ENCODE results near the gene HGD. TPM values are rescaled to one million over a fixed set of nuclear protein-coding genes. Genes with fewer than 3 reads are reported as not detected.
"Not testable (repeated sequence)": the region's sequence is repeated elsewhere in the genome, so short reads cannot be mapped to it uniquely, and the experiment has no call there.

The HGD gene
- total RNA-seq, 1 donor = 0.43 TPM

GRCh38 chr3:120623727-120624093 lies 58.3 kb downstream of the HGD start:
- TF ChIP-seq CTCF (IDR thresholded peaks at IDR 0.05; ENCODE audit: insufficient read depth, low read depth, low read length) = no peak
- H3K4me3 ChIP-seq (ENCODE audit: low read depth, low read length) = no peak overlapping the region
- DNase-seq (ENCODE audit: low read depth) = no peak

DNA sequence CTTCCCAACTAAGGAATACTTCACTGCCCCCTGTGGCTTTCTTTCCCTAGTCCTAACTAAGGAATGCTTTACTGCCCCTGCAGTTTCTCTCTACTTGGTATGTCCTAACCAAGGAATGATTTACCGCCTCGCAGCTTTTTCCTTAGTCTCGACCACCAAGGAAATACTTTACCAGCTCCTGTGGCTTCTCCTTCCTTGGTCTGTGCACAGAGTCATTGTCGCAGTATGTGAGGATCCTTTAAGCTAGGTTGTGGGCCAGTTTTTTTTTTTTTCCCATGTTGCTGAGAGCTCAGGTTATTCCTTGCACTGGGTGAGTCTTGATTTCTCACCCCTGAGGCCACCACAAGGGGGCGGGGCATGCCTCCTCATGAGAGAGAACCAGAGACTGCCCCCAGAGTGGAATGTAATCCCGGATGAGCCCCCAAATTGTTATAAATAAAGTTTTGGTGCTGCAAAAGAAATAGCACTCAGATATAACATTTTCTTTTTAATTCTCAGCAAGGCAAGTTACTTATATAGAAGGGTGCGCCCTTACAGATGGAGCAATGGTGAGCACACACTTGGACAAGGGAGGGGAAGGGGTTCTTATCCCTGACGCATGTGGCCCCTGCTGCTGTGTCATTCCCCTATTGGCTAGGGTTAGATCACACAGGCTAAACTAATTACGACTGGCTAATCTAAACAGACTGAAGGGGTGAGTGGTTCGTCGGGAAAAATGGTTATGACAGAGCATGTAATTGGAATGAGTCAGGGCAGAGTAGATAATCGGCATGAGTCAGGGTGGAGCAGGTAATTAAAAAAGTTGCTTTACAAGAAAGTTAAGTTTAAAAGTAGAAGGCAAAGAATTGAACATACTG lies 58.9 kb downstream of the HGD start:
- no peak overlapping the region for H3K4me3 ChIP-seq (ENCODE audit: low read depth, low read length)
- DNase-seq (ENCODE audit: low read depth) = peak; percentile 32
- peak; percentile 19 for TF ChIP-seq CTCF (IDR thresholded peaks at IDR 0.05; ENCODE audit: insufficient read depth, low read depth, low read length)

DNA sequence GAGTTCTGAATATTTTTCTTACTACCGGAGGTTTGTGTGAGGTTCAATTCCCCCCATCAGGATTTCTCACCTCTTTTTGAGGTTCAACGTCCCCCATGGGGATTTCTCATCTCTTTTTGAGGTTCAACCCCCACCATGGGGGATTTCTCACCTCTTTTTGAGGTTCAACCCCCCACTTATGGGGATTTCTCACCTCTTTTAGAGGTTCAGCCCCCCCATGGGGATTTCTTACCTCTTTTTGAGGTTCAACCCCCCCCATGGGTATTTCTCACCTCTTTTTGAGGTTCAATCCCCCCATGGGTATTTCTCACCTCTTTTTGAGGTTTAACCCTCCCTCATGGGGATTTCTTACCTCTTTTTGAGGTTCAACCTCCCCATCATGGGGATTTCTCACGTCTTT lies 59.6 kb downstream of the HGD start:
- TF ChIP-seq CTCF (IDR thresholded peaks at IDR 0.05; ENCODE audit: insufficient read depth, low read depth, low read length) = no peak
- no peak overlapping the region for H3K4me3 ChIP-seq (ENCODE audit: low read depth, low read length)
- DNase-seq (ENCODE audit: low read depth) = no peak

- not testable (repeated sequence) for DNase-seq (ENCODE audit: low read depth)
Measured at GRCh38 chr3:120616745-120617144, 65.3 kb downstream of the HGD start.

GRCh38 chr3:120615847-120616609 lies 66.0 kb downstream of the HGD start:
- no peak overlapping the region for H3K4me3 ChIP-seq (ENCODE audit: low read depth, low read length)
- DNase-seq (ENCODE audit: low read depth) = peak; percentile 74
- no peak for TF ChIP-seq CTCF (IDR thresholded peaks at IDR 0.05; ENCODE audit: insufficient read depth, low read depth, low read length)

More at GRCh38 chr3:120616745-120617144, 65.3 kb downstream of the HGD start:
- H3K4me3 ChIP-seq (ENCODE audit: low read depth, low read length) = not testable (repeated sequence)

- no peak for DNase-seq (ENCODE audit: low read depth)
- no peak for TF ChIP-seq CTCF (IDR thresholded peaks at IDR 0.05; ENCODE audit: insufficient read depth, low read depth, low read length)
- no peak overlapping the region for H3K4me3 ChIP-seq (ENCODE audit: low read depth, low read length)
Measured at GRCh38 chr3:120614765-120615164, 67.3 kb downstream of the HGD start.

DNA sequence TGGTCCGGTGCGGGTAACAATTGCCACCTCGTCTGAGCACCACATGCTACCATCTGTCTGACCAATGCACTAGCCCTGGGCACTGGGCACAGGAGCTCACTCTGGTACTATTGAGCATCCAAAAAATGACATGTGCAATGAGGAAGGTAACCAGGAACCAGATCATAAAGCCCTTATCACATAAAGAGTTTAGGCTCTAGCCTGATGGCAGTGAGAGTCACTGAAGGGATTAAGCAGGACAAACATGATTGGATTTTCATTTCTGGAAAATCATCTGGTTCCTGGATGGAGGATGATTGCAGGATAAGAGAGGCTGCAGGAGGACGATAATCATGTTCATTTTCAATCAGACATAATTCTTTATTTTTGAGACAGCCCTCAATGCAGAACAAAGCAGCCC lies 73.5 kb downstream of the HGD start:
- no peak for TF ChIP-seq CTCF (IDR thresholded peaks at IDR 0.05; ENCODE audit: insufficient read depth, low read depth, low read length)
- DNase-seq (ENCODE audit: low read depth) = no peak

More for the DNA sequence above, 73.5 kb downstream of the HGD start:
- H3K4me3 ChIP-seq (ENCODE audit: low read depth, low read length) = no peak overlapping the region
